GM11168 (cell line): ENCODE measurements around the gene SMCO4.

ENCODE experiments used
- in situ Hi-C: fragments of 300-500 bp; cut with MboI; formaldehyde crosslinking; loops from one replicate; pipeline ENCODE4 v1.12.0; 2022; ENCODE audit warnings: low sequenced_read_pairs; ENCODE audit not compliant: unreplicated experiment

SMCO4 gene

GRCh38 chr11:93532281-93532789 lies 10.9 kb downstream of the SMCO4 start:
- in situ Hi-C loops, result loop anchor here (25.0 kb wide), 1 partner anchor 595 kb away; no protein-coding TSS in a partner anchor

DNA sequence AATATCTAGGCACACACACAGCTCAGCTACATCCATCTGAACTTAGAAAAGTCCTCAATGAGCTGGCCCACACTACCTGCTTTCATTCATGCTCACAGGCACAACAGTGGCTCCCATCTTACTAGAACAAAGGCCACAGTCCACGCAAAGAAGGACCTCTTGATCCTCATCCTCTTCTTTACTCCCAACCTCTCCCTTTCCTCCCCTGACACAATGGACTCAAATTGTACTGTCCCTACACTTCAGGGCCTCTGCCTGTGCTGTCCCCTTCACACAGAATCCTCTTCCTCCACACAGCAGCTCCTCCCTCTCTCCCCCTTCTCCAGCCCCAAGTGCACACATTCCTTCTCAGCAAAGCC lies 12.7 kb downstream of the SMCO4 start:
- in situ Hi-C loops, result loop anchor here (25.0 kb wide), 1 partner anchor 593 kb away; no protein-coding TSS in a partner anchor

DNA sequence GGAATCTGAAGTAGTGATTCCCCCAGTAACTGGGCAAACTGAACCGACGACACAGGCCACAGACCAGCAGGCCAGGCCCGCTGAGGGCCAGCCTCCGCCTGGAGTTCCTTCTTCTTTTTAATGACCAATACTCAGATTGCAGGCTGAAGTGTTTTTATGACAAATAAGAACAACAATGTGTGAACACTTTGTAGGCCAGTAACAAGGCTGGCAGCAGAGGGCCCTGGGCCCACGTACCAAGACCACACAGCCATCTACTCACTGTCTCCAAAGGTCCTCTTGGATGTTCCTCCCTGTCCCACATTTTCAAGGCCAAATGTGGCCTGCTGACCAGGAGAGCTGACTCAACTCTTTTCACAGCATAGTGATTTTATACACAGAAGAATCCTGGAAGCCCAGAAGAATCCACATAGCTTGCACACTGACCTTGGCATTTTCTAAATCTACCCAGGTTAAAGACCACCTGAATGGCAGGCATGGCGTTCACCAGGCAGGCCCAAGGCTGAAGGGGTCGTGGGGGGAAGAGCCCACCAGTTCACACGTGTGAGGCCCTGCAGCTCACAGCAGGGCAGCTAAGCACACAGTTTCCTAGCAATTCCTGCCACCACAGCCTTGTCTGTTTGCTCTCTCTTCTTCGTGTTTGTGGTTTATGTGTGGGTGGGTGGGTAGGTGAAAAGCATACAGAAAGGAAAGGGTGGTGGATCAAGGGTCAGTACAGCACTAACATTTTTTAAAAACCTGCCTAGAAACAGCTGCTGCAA lies 13.3 kb downstream of the SMCO4 start:
- in situ Hi-C loops, result loop anchor here (25.0 kb wide), 1 partner anchor 593 kb away; no protein-coding TSS in a partner anchor

GRCh38 chr11:93528757-93529645 lies 14.2 kb downstream of the SMCO4 start:
- in situ Hi-C loops, result loop anchor here (25.0 kb wide), 1 partner anchor 592 kb away; no protein-coding TSS in a partner anchor

DNA sequence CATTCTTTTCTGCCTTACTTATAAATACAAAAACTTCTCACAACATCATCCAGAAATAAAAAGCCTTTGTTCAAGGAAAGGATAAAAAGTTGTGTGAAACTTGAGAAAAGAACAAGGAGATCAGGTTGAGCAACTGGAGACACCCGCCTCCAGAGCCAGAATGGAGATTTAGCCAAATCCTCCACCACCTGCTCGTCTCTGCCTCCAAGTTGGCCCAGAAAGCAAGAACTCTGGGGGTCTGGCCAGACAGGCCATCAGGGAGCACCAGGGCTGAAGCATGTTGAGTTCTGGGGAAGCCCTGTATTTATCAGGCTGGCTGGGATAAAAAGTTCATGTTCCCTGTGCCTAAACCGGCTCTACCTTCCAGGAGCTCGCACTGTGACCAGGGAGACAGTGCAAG lies 14.9 kb downstream of the SMCO4 start:
- in situ Hi-C loops, result loop anchor here (25.0 kb wide), 1 partner anchor 591 kb away; no protein-coding TSS in a partner anchor

- in situ Hi-C loops, result loop anchor here (25.0 kb wide), 1 partner anchor 590 kb away; no protein-coding TSS in a partner anchor
These were observed 16.3 kb downstream of the SMCO4 start for GRCh38 chr11:93526641-93527583.

GRCh38 chr11:93526346-93526633 lies 16.9 kb downstream of the SMCO4 start:
- in situ Hi-C loops, result loop anchor here (25.0 kb wide), 1 partner anchor 589 kb away; no protein-coding TSS in a partner anchor

DNA sequence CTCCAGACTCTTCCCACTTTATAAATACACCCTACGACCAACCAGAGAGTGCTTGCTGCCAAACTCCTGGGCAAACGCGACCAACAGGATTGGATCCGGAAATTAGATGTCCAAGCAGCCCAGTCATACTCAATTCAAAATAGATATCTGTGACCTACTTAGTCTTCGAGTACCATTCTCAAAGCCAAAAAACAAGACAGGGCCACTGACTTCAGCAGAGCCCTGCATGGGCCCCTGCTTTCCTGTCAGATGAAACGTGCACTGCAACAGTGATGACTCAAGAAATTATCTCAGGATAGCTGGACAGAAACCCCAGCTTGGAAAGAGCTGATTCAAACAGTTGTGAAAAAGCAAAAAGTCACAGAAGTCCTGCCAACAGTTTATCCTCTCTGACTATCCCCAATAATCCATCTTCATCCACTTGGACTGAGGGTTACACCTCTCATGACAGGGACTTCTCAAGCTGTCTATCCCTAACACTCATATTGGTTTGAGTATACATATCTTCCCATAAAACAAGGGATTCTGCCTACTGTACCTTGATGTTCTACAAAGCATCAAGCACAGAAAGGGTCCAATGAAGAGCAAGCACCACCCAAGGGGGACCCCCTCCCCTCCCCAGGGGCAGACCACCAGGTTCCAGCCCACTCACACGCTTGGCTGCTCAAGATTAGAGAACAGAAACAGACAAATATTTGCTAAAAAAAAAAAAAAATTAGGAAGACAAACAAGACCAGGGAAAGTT lies 17.4 kb downstream of the SMCO4 start:
- in situ Hi-C loops, result loop anchor here (25.0 kb wide), 1 partner anchor 588 kb away; no protein-coding TSS in a partner anchor

GRCh38 chr11:93524858-93525257 lies 18.3 kb downstream of the SMCO4 start:
- in situ Hi-C loops, result loop anchor here (25.0 kb wide), 1 partner anchor 588 kb away; no protein-coding TSS in a partner anchor

- in situ Hi-C loops, result no loop called here
These were observed 19.0 kb downstream of the SMCO4 start for GRCh38 chr11:93524173-93524536.

DNA sequence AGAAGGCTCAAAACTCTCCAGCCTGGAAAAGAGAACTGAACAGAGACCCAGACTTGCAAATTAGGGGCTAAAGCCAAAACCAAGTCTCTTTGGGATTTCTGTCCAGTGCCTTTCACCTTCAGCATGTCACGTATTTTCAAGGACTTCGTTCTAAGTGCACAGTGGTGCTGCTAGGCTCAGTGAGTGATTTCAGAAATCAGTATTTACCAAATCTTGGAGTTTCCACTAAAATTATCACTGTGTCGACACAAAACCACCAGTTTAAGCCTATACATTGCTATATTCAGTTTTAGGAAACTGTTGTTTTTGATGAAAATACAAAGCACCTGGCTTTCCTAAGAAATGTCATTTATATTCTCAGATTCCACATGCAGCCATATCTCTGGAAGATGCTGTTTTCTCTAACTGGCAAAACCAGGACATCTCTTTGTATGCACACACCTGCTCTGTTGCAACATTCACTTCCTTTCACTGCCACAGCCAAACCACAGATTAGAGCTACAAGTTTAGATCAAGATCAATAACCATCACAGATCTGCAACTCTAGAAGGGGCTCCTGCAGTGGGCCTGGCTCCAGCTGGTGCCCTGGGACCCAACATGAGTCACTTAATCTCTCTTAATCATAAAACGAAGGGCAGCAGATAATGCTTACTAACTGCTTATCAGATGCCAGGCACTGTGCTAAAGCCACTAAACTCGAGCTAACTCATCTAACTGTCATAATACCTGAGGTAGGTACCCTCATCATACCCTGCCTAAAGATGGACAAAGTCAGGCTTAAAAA lies 22.3 kb downstream of the SMCO4 start:
- in situ Hi-C loops, result no loop called here

GRCh38 chr11:93519179-93519578 lies 24.0 kb downstream of the SMCO4 start:
- in situ Hi-C loops, result no loop called here

- in situ Hi-C loops, result no loop called here
These were observed 25.1 kb downstream of the SMCO4 start for GRCh38 chr11:93518081-93518480.

- in situ Hi-C loops, result no loop called here
These were observed 25.6 kb downstream of the SMCO4 start for GRCh38 chr11:93517611-93518010.

GRCh38 chr11:93517041-93517440 lies 26.1 kb downstream of the SMCO4 start:
- in situ Hi-C loops, result no loop called here

DNA sequence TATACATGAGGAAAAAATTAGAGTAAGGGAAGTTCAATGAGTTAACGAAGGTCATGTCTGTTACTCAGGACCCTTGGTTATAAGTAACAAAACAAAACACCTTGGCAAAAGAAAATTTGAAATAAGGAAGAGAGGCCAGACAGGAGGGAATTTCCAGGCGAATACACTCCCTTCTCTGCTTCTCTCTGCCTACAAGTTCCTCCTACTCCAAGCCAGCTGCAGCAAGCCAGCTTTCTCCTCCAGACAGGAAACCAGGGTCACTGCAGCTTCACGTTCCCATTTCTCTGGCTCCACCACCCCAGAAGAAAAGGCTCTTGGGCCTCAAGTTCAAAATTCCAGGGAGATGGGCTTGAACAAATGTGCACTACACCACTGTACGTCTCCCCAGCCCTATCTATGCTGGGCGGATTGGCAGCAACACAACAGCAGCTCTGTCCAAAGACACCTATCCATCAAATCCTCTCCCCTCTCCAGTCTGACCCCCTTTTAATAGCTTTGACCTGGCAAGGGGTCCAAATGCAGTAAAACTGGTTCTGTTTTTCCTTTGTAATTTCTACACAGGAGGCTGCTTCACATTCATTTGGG lies 27.7 kb downstream of the SMCO4 start:
- in situ Hi-C loops, result no loop called here

- in situ Hi-C loops, result no loop called here
These were observed 28.5 kb downstream of the SMCO4 start for GRCh38 chr11:93514712-93515111.

- in situ Hi-C loops, result no loop called here
These were observed 29.4 kb downstream of the SMCO4 start for GRCh38 chr11:93513772-93514171.
